SHP77 (cell line): ENCODE results near the gene ADAMTS1.

Source experiments
- DNase-seq, 2 experiments: peaks; one replicate each; lab custom pipeline; 2025; lab: John Stamatoyannopoulos, UW

ADAMTS1 gene

DNA sequence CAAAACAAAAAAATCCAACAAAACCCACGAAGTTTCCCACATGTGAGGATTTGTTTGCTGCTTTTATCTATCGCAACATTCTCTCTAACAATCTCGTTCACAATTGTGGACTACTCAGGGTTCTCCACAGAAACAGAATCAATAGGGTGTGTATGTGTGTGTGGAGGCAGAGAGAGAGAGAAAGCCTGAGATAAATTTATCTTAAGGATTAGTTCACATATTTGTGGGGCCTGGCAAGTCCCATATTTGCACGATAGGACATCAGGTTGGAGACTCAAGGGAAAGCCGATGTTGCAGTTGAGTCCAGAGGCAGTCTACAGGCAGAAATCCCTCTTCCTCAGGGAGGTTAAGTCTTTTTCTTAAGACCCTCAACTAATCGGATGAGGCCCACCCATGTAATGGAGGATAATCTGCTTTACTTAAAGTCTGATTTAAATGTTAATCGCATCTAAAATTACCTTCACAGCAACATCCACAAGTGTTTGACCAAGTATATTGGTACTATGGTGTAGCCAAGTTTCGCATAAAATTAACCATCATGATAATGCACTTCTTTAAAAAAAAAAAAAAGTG, 31.7 kb downstream of the ADAMTS1 start:
- no peak for DNase-seq

DNA sequence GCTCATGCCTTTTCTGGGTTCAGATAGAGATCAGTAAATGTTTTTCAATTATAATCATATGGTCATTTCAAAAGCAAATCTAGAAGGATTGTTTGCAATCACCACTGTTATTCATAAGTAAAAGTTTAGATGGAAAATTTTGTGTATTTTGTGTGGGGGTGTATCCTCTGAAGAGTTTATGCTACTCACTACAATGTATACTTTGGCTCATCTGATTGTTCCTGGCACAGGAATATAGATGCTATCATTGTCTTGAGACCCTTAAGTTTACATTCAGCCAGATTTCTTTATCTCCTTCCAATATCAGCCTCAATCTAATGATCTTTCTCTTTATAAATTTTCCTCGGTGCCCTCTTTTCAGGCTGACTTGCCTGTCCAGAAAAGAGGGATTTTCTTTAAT, 33.0 kb downstream of the ADAMTS1 start:
- no peak for DNase-seq

DNA sequence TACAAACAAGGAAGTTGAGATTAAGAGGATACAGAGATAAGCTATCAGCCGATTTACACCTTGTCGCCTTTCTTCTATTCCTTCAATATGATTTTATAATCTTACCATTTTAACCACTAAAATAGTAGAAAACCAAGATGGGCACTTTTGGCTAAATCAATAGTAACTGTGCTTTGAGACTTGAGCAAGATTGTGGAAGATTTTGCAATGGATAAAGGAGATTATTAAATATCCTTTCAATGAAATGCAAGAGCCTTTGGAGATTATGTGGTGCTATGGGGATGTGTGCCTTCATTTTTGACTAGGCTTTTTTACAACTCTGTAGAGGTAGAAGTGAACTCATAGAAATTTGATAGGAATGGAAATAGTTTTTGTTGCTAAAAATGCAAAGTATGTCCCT, 33.7 kb downstream of the ADAMTS1 start:
- no peak for DNase-seq

DNA sequence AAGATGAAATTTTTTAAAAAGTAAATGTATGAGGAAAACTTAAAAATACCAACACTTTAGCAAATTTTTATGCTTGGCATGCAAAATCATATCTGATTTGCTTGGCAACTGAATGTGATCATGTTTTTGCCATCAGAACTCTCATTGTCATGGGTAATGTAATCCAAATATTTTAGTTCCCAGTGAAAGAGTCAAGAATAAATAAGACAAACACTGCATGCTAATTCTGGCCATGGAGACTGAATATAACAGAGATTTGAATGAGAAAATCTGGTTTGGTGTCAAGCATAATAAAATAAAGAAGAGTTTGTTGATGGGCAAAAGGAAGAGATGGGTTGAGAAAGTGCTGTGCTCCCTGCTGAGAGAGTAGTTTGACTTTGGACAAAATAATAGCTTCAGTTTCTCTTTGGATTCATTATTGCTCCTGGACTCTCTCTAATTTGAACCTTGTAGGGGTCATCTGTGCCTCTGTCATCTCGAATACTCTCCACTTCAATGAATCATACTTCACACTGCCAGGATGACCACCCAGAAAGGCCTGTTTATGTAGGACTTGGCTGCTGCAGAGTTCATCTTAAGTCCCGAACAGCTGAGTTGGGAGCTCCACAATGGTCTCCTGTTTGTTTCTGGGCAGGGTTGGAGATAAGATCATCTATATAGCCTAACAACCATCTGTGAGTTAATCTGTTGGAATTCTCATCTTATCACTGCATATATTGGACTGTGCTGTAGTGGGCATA, 34.4 kb downstream of the ADAMTS1 start:
- no peak for DNase-seq

DNA sequence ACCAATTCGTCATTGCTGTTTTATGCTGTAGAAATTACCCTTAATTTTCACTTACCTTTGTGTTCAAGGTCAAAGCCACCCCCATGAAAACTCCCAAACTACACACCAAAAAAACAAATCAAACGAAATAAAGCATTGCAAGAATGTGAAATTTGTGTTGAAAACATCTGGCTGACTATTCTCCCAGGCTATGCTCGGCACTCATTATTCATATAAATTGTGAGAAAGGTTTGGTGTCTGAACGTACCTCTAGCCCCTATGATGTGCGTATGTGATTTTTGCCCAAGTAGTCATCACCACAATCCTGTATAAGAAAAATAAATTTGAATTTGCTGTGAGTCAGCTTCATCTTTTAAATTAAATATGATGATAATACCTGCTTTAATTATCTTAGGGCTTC, 34.9 kb downstream of the ADAMTS1 start:
- DNase-seq = no peak

DNA sequence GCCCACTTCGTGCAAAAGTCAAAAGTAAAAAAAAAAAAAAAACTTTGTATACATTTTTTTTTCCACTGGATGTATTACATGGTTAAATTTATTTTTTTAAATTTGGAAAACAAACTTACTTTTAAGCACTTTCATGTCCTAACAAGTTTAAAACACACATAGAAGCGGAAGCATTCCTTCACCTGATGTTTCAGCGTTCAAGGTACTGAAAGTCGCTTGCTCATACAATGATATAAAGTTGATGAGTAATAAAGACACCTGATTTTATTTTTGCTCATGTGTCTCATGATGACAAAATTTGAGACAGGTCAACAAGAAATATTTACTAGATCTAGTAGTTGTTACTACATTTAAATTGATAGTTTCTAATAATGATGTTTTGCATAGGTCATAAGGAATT, 35.5 kb downstream of the ADAMTS1 start:
- no peak for DNase-seq

DNA sequence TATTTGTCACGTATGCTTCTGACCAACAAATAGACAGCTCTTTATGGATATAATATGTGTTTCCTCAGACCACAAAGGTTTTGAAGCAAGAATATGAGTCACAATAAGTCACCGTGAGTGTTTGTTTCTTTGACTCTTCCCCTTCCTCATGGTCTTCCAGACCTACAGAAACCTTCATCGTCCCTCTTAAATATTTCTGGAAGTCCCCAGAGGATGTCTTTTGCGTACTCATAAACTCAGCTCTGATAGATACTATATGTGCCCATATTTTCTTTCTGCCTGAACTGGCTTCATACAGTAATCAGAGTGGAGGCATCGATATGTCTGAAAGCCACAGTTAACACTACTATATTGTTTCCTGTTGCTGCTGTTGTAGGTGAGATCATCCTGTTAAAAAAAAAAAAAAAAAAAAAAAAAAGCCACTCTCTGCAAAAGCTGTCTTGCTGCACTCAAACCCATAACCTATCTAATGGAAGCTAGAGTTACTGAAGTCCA, 38.4 kb downstream of the ADAMTS1 start:
- no peak for DNase-seq

DNA sequence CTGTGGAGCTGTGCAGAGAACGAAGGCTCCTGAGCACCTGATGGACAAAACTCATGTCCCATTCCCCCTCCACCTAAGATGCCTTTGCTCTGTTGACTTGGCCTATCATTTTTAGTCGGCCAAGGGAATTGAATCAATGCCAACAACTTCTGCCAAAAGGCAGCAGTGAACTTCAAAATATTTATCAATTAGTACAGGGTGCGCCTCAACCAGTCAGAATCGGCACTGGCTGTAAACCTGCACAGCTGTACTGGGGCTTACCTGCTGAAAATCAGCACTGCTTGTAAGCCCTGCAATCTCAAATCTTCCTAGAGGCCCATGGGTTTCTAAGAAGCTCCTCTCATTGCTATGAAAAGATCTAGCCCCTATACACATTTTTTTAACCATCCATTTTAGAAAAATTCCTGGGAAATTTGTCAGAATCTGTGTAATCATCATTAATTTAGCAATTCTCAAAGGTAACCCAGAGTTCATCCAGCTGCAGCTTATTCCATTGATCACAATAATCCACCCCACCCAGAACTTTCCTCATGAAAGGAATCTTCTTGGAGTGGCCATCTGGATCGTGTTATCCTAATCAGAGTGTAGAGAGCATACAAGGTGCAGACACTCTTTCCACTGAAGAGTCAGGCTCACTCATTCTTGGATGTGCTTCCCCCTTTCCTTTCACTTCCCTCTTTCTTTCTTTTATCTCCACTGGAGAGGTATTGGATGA, 40.2 kb downstream of the ADAMTS1 start:
- no peak for DNase-seq

DNA sequence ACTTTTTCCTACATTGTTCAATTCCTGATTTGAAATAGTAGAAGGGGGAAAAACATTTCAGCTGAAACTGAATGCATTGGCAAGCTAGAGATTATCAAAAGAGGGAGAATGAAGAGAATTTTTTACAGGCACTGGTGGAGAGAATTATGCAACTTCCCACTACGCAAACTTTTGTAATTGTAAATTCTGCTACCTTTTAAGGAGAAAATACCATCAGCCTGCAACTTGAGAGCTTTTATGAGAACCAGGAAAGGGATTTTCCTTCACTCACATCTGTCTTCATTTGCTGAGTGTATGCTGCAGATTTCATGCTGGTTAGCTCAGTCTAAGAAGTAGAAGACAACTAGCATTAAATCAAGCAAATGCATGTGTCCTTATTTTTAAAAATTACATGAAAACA, 43.7 kb downstream of the ADAMTS1 start:
- DNase-seq = no peak

DNA sequence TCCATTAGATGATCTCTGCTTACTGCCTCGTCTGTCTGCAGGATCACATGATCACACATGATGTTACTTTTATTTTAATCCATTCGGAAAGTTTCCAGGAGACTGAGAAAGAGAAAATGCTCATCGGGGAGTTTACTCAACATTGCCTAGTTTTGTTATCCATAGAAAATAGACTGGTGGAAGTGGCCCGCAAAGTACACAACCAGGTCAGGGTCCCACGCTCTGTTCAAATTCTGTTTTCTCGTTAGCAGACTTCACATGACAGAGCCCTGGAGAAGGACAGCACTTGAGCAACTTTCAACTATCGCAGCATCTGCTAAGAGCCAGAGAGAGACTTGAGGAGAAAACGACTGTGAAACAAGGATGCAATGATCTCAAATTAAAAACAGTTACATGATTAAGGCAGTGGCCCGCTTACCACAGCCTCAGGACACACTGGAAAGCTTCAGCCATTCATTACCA, 44.2 kb downstream of the ADAMTS1 start:
- no peak for DNase-seq

DNA sequence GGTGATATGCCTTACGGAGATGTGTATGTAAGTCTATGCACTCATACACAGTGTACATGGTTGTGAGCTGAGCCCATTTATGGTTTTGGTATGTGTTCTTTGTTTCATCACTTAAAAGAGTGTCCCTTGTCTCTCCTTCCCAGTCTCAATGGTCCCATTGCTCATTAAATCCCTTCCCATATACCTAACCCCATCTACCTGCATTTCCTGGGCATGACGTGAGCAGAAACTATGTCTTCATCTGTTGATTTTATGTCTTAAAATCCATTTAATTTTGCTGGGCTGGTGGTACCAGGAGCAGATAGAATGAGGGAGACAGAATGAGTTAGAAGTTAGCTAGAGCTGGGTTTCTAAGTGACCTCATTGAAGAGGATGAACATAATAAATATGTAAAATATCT, 44.8 kb downstream of the ADAMTS1 start:
- DNase-seq = no peak

DNA sequence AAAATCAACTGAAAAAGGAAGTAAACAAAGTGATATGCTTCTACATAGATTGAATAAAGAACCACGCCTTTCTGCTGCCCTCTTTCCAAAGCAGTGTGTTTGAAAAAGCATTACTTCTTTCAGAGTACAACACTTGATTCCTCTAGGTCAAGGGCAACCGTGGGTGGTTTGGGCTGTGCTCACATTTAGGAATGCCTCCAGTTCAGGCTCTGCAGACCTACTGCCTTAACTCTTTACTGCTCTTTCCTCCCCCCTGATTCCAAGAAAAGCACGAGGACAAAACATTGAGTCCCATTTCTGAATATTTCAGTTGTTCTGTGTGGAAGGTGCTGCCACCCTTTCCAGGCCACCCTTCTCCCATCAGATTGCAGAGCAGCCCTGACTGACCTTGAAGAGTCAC, 45.2 kb downstream of the ADAMTS1 start:
- no peak for DNase-seq

DNA sequence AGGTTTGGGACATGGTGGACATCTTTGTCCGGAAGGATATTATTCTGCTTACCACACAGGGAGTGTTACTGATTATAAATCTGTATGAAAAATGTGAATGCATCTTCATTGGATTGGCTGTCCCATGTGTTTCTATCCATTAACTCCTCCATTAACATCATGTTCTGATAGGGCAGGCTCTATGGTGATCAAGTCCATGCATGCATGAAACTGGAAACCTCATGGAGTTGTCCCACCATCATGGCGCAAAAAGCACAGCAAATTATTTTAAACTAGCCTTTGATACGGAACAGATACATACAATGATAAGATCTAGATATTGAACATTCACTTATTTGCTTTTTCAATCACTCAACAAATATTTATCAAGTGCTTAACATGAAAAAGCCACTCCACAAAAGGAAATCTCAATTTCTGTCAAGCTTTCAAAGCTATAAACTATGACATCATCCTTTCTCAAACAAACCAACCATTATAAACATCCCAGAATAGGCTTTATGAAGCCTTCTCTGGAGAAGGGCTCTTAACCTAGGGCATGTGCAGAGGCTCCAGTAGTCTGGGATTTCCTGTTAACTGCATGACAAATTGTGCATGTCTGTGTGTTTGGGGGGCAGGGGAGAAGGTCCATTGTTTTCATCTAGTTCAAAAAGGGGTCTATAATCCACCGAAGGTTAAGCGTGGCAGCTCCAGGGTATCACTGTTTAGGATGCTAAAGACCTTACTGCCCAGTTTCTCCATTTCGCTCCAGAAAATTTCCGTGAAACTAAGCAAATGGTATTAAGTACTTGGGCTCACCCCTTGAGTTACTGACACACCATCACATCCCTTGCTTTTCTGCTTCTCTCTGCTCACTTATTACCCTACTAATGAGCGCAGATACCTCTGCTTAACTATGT, 46.1 kb downstream of the ADAMTS1 start:
- DNase-seq = peak; percentile 63 to 69

DNA sequence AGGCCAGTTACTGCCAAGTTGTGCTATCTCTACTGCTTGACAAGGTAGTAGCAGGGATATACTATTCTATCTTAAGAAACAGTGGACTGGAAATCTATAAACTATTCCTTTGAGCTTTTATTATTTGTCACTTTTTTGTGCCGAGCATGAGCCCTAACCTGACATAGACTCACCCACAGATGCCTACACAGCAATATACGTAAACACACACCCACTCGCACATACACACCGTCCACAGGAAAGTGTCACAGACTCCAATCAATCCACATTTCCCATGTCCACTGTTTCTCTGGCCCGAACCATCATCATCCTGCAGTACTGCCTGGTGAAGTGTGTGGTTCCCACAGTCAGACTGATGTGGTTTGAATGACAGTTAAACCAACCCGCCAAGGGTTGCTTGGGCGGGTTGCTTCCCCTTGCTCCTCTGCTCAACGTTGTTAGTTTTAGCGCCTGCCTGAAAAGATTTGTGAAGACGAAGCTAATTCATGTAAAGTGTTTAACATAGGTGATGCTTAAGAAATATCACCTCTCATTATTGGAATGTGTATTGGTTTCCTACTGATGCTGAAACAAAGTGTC, 47.2 kb downstream of the ADAMTS1 start:
- no peak for DNase-seq

DNA sequence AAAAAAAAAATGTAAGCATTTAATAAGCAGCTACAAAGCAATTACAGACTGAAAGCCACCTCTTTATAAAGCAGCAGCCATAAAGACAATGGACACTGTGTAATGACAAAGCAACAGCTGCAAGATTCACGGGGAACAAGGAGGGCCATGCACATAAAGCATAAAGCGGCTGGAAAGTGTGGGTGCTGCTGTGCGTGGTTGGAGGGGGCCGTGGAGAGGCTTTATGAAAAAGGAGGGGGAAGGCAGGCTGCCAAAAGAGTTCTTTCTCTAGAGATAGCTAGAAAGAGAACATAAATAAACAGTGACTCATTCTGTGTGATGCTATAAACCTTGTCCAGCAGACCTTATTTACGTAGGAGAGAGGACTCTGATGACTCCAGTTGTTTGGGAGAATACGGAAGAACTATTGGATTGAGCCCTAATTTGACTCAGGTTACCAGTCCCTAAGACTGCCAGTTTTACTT, 49.3 kb downstream of the ADAMTS1 start:
- peak; percentile 31 to 35 for DNase-seq

DNA sequence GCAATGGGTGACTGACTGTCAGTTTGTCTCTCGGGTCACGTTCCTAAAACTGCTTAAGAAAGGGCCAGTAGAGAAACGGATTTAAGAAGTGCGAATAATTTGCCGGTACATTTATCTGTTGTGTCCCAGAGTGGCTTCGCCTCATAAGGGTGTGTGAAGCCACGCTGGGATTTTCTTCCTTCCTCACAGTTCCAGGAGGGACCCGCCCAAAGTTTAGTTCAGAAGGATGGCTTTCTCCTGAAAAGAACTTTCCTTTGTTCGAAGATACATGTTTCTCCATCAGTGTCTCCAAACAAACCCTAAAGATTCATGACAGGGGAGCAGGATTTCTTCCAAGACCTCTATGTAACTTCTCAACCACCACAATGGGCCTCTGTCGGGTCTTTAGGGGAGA, 49.8 kb downstream of the ADAMTS1 start:
- no peak for DNase-seq

DNA sequence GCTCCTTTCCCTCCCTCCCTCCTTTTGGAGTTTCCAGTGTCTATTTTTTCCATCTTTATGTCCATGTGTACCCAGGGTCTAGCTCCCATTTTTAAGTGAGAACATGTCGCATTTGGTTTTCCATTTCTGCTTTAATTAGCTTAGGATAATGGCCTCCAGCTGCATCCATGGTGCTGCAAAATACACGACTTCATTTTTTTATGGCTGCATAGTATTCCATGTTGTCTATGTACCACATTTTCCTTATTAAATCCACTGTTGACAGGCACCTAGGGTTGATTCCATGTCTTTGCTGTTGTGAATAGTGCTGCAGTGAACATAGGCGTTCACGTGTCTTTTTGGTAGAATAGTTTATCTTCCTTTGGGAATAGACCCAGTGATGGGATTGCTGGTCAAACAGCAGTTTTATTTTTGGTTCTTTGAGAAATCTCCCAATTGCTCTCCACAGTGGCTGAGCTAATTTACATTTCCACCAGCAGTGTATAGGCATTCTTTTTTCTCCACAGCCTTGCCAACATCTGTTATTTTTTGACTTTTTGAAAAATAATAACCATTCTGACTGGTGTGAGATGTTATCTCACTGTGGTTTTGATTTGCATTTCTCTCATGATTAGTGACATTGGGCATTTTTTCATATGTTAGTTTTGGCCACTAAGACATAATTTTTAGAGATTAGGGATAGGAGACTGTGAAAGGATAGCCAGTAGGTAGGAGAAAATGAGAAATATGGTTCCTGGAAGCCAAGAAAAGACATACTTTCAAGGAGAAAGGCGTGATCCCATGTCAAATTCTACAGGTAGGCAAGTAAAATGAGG, 50.4 kb downstream of the ADAMTS1 start:
- no peak for DNase-seq

DNA sequence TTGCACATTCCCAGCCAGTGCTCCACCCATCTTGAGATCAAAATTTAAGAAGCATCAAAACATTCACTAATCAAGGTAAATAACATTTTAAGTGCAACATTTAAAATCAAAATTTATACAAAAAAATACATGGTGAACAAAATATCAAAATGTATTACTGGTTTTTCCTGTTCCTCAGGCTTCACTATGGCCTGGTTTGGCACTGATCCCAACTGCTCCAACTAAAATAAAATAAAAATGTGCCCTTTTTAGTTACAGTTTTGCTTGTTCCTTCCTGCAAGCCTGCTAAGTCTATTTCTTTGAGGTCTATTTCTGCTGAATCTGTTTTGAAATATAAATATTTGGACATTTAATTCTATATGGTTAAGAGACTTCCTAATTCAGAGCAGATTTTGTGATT, 54.9 kb downstream of the ADAMTS1 start:
- no peak for DNase-seq

DNA sequence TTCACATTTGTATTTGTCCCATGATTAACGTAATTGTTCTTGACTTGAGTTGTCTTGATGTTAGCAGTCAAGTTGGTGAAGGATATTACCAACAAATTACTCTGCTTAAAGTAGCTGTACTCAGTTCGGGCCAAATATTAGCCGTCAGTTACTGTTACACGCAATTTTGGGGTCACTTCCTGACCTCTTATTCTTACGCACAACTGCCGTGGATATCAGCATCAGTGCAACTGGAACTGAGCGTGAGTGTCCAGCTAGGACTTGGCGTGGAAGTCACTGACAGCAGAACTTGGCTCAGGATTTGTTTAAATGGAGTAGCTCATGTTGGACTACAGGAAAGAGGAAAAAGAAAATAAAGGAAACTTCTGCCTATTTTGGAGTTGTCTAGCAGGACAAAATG, 56.4 kb downstream of the ADAMTS1 start:
- DNase-seq = no peak
